KOPT-K1 (cell line): ENCODE measurements around the gene NPHP4.

ENCODE experiments used
- H3K27ac ChIP-seq: fragments of 200-600 bp; sonication (generic); 2 replicates; pipeline ENCODE4 v1.5.1; 2016; ENCODE audit warnings: antibody characterized with exemption, mild to moderate bottlenecking, low read depth, low read length; ENCODE audit not compliant: poor library complexity, severe bottlenecking
- H3K36me3 ChIP-seq: fragments of 200-600 bp; sonication (generic); 2 replicates; pipeline ENCODE4 v1.5.1; 2017; ENCODE audit warnings: antibody characterized with exemption, mild to moderate bottlenecking, low read length, moderate library complexity; ENCODE audit not compliant: insufficient read depth
- H3K9me3 ChIP-seq: fragments of 200-600 bp; sonication (generic); 2 replicates; pipeline ENCODE4 v1.5.1; 2017; ENCODE audit warnings: antibody characterized with exemption, low read length, mild to moderate bottlenecking; ENCODE audit not compliant: insufficient read depth, poor library complexity, severe bottlenecking

The NPHP4 gene

GRCh38 chr1:5868931-5869500 lies 123.2 kb downstream of the NPHP4 start:
- peaks cover 4% of the 10 kb centered on the region for H3K9me3 ChIP-seq
- peaks cover 35% of the 10 kb centered on the region; the same call in 1 of the 2 replicates for H3K36me3 ChIP-seq
- no peak overlapping the region for H3K27ac ChIP-seq

- Histone ChIP-seq H3K9me3 (peaks cover 4% of the 10 kb centered on the region), H3K27ac (no peak overlapping the region), H3K36me3 (peaks cover 18% of the 10 kb centered on the region; the same call in 1 of the 2 replicates)
Observed at GRCh38 chr1:5865774-5866173, 126.5 kb downstream of the NPHP4 start.

- H3K9me3 ChIP-seq, result peaks cover 4% of the 10 kb centered on the region
- peaks cover 18% of the 10 kb centered on the region; the same call in 1 of the 2 replicates for H3K36me3 ChIP-seq
- H3K27ac ChIP-seq, result no peak overlapping the region
Observed at GRCh38 chr1:5865056-5865455, 127.2 kb downstream of the NPHP4 start.

GRCh38 chr1:5864256-5864655 lies 128.0 kb downstream of the NPHP4 start:
- Histone ChIP-seq H3K9me3 (peaks cover 4% of the 10 kb centered on the region), H3K27ac (no peak overlapping the region), H3K36me3 (peaks cover 18% of the 10 kb centered on the region; the same call in 1 of the 2 replicates)

- Histone ChIP-seq H3K27ac (no peak overlapping the region), H3K36me3 (peaks cover 18% of the 10 kb centered on the region; the same call in 1 of the 2 replicates), H3K9me3 (no peaks in the 10 kb centered on the region)
Observed at GRCh38 chr1:5863238-5863637, 129.0 kb downstream of the NPHP4 start.

- Histone ChIP-seq H3K9me3 (no peaks in the 10 kb centered on the region), H3K36me3 (peaks cover 18% of the 10 kb centered on the region; the same call in 1 of the 2 replicates), H3K27ac (no peak overlapping the region)
Observed at GRCh38 chr1:5861871-5862825, 130.1 kb downstream of the NPHP4 start.

GRCh38 chr1:5860277-5860676 lies 131.9 kb downstream of the NPHP4 start:
- H3K27ac ChIP-seq, result no peak overlapping the region
- peaks cover 8% of the 10 kb centered on the region; the same call in 1 of the 2 replicates for H3K36me3 ChIP-seq
- no peaks in the 10 kb centered on the region for H3K9me3 ChIP-seq

- H3K9me3 ChIP-seq, result peaks cover 3% of the 10 kb centered on the region
- H3K27ac ChIP-seq, result no peak overlapping the region
- H3K36me3 ChIP-seq, result peaks cover 8% of the 10 kb centered on the region; the same call in 1 of the 2 replicates
Observed at GRCh38 chr1:5859766-5860165, 132.5 kb downstream of the NPHP4 start.

- Histone ChIP-seq H3K36me3 (peaks cover 8% of the 10 kb centered on the region; the same call in 1 of the 2 replicates), H3K27ac (no peak overlapping the region), H3K9me3 (peaks cover 11% of the 10 kb centered on the region)
Observed at GRCh38 chr1:5858844-5859407, 133.3 kb downstream of the NPHP4 start.

GRCh38 chr1:5858246-5858645 lies 134.0 kb downstream of the NPHP4 start:
- Histone ChIP-seq H3K27ac (no peak overlapping the region), H3K9me3 (peaks cover 12% of the 10 kb centered on the region)

GRCh38 chr1:5857508-5858090 lies 134.6 kb downstream of the NPHP4 start:
- H3K36me3 ChIP-seq, result peaks cover 8% of the 10 kb centered on the region; the same call in 1 of the 2 replicates
- H3K27ac ChIP-seq, result no peak overlapping the region
- H3K9me3 ChIP-seq, result peaks cover 12% of the 10 kb centered on the region

More at GRCh38 chr1:5858246-5858645, 134.0 kb downstream of the NPHP4 start:
- peaks cover 8% of the 10 kb centered on the region; the same call in 1 of the 2 replicates for H3K36me3 ChIP-seq

GRCh38 chr1:5857011-5857410 lies 135.2 kb downstream of the NPHP4 start:
- 0 out of 2 replicates have a peak, but pooled peaks cover 2% of the 10 kb centered on the region for H3K36me3 ChIP-seq
- no peak overlapping the region for H3K27ac ChIP-seq
- H3K9me3 ChIP-seq, result peaks cover 12% of the 10 kb centered on the region

GRCh38 chr1:5856246-5856815 lies 135.9 kb downstream of the NPHP4 start:
- Histone ChIP-seq H3K36me3 (no peaks in the 10 kb centered on the region), H3K27ac (no peak overlapping the region), H3K9me3 (peaks cover 12% of the 10 kb centered on the region)

GRCh38 chr1:5855196-5855897 lies 136.9 kb downstream of the NPHP4 start:
- Histone ChIP-seq H3K27ac (no peak overlapping the region), H3K9me3 (peaks cover 12% of the 10 kb centered on the region), H3K36me3 (no peaks in the 10 kb centered on the region)
